ENCODE measurements around the gene OSBP2. TPM values are rescaled to one million over a fixed set of nuclear protein-coding genes. Genes with fewer than 3 reads are reported as not detected.

OSBP2 gene
- total and polyA plus RNA-seq, 10 of the 15 experiments (the other 5 are each of a cell fraction or from before 2014, with no cell fraction given), result 0.11 to 7.7 (median 3.6) TPM

- no peaks in the 10 kb centered on the region for H3K27me3 ChIP-seq (replicated peaks in 1 of 2; ENCODE audit: control insufficient read depth in 2 of 2, insufficient read depth in 2 of 2, low read length in 1 of 2)
- SMC1A ChIA-PET (ENCODE audit: uncharacterized antibody, unreplicated experiment), result no interaction called here
- no peak overlapping the region for H3K4me3 ChIP-seq
- no peak for ATAC-seq
- no peaks in the 10 kb centered on the region for H3K79me2 ChIP-seq (ENCODE audit: control insufficient read depth, insufficient read depth, low read length)
- in situ Hi-C loops (cut with MboI) (no loop called here), intact Hi-C loops (cut with micrococcal nuclease; ENCODE audit: unreplicated experiment) (loop anchor here (5.0 kb wide), 1 partner anchor 129 kb away; no protein-coding TSS in a partner anchor)
- H2AFZ ChIP-seq (ENCODE audit: control insufficient read depth, low read depth, low read length), result no peak overlapping the region
- DNase-seq (ENCODE audit: low read depth, low spot score), result no peak
- POLR2A ChIA-PET, result interaction anchor here (0.6 kb wide), 1 partner anchor 377 kb away, joined by 4 read pairs; no protein-coding TSS in a partner anchor
- H3K9me3 ChIP-seq (replicated peaks; ENCODE audit: control insufficient read depth, insufficient read depth, low read length), result no peaks in the 10 kb centered on the region
- no peak overlapping the region for H3K27ac ChIP-seq (ENCODE audit: control insufficient read depth, insufficient read depth)
- BruUV-seq (replicated peaks), result no TSS peak
- H3K4me1 ChIP-seq (ENCODE audit: control insufficient read depth, insufficient read depth, low read length), result no peaks in the 10 kb centered on the region
- peaks cover 0 to 15% of the 10 kb centered on the region in 2 experiments; a peak in 2 of 4 replicates for H3K36me3 ChIP-seq (ENCODE audit: control insufficient read depth in 2 of 2, insufficient read depth in 2 of 2, low read length in 1 of 2)
- no peak overlapping the region for H3K9ac ChIP-seq (ENCODE audit: control insufficient read depth, insufficient read depth, low read length)
- 30% methylated on average over 8 of the region's 8 CpGs for WGBS (ENCODE audit: insufficient coverage, insufficient replicate concordance, low lambda C conversion rate, missing lambda C conversion rate)
- H3K4me2 ChIP-seq (ENCODE audit: control insufficient read depth, insufficient read depth), result no peak overlapping the region
- H4K20me1 ChIP-seq (ENCODE audit: control insufficient read depth, insufficient read depth), result no peaks in the 10 kb centered on the region; the same call in 1 of the 2 replicates
- CTCF ChIA-PET, result interaction anchor here (0.6 to 2.8 kb wide), 8 partner anchors 11 to 446 kb away, joined by 3 to 13 read pairs (median 4); partner anchors contain the start of gene SLC35E4
- RAD21 ChIA-PET (ENCODE audit: unreplicated experiment), result no interaction called here
- FAIRE-seq, result no peak
- no peak for TF ChIP-seq RBBP5 (conservative IDR thresholded peaks at IDR 0.05)
- TF ChIP-seq RAD21 (IDR thresholded peaks at IDR 0.05; ENCODE audit: insufficient read depth, low read depth, low read length), result no peak
- TF ChIP-seq ESRRA (IDR thresholded peaks at IDR 0.05; ENCODE audit: low read length), result no peak
- no peak for TF ChIP-seq SMAD1 (IDR thresholded peaks at IDR 0.05; ENCODE audit: low read depth, partially characterized antibody)
- no peak for TF ChIP-seq MYC (IDR thresholded peaks at IDR 0.05; ENCODE audit: insufficient read depth, insufficient read length, insufficient replicate concordance, low read length, severe bottlenecking)
- TF ChIP-seq, protein P1, sequence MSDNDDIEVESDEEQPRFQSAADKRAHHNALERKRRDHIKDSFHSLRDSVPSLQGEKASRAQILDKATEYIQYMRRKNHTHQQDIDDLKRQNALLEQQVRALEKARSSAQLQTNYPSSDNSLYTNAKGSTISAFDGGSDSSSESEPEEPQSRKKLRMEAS (IDR thresholded peaks at IDR 0.05; ENCODE audit: low read depth, low read length), result no peak
- TF ChIP-seq NR2C1 (IDR thresholded peaks at IDR 0.05), result no peak
- TF ChIP-seq REST (IDR thresholded peaks at IDR 0.05; ENCODE audit: low read depth, low read length), result no peak
- TF ChIP-seq SPI1 (IDR thresholded peaks at IDR 0.05; ENCODE audit: borderline replicate concordance, insufficient read depth, low read depth, low read length), result no peak
Observed at GRCh38 chr22:30891443-30891755, 196.7 kb downstream of the OSBP2 start.
